HCEC 1CT (cell line): ENCODE measurements around the gene UPB1.

Source experiments
- DNase-seq: peaks from one replicate; pipeline ENCODE4 v3.0.0-alpha.2; 2017

The UPB1 gene

DNA sequence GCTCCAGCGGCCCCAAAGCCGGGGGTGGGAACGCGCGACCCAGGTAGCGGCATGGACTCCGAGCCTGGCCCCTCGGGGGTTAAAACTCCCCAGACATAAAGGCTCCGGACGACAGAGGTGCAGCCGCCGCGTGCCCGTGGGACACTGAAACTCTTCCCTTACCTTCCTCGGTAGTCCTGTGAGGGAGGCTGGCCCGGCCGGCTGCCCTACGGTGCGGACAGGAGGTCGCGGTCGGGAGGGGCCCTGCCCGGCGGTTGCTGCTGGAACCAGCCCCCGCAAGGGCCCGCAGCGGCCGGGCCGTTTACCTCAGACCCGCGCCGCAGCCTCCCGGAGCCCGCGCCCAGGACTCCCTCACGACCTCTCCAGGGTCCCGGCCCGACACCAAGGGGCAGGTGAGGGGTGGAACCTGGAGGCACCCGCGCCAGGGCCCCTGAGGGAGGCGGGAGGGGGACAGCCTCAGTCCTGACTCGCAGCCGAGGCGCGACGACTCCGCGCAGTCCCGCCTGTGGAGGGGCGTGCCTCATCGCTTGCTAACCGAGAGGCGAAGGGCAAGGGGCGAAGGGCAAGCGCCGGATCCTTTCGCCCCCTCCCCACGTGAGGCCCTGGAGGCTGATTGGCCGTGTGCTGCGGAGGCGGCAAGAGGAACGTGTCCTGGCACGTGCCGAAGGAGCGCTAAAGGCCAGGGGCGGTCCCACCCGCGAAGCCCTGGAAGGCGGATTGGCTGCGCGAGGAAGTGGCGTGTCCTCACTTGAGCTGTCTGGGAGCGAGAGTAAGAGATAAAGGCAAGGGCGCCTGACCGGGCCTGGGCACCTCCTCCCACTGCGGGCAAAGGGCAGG lies at the start of gene UPB1:
Gene UPB1, plus strand, starts transcription at position 805 of the 837 bp plus-strand sequence. CDS start 72 bp downstream, outside the sequence.
- no peak for DNase-seq

DNA sequence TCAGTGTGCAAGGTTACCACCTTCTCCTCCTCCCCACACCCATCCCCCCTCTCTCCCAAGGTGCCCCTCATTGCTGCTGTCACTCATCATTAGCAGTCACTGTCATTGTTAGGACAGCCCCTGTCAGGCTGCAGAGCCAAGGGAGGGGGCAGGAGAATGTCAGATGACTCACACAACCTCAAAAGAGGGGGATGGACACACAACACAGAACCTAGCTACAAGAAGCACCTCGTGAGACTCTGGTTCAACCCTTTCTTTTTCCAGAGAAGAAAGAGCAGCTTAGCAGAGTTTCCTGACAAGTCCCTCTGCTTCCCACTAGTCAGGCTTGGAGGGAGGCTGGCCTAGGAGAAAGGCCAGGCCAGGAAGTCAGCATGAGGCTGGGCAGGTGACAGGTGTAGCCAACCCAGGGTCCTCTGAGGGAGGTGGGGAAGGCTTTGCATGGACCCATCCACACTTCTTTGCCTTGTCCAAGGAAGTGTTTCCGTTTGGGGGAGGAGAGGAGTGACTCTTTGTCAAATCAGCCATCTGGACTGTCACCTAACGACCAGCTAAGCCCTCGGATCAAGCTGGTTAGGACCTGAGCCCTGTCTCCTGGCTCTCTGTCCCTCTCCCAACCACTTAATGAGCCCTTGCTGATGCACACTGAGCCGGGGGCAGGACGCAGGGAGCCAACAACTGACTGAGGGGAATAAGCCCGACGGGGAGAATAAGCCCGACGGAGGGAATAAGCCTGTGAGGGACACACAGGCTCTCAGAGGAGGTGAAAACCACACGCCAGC lies 49.5 kb upstream of the UPB1 start:
- DNase-seq: no peak

DNA sequence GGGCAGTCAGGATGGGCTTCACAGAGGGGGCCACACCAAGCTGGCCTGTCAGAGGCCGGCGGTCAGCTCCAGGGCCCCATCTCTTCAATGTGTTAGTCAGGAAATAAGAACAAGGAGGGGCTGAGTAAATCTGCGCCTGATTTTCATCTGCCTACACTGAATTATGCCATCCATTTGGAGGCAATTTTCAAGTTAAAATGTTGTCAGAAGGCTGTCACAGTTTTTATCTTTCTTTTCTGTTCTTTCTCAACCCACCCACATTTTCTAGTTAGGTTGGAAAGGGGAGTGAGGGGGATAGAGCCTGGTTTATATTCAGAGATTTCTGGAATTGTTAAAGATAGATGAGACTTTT lies 48.9 kb upstream of the UPB1 start:
- DNase-seq: no peak

DNA sequence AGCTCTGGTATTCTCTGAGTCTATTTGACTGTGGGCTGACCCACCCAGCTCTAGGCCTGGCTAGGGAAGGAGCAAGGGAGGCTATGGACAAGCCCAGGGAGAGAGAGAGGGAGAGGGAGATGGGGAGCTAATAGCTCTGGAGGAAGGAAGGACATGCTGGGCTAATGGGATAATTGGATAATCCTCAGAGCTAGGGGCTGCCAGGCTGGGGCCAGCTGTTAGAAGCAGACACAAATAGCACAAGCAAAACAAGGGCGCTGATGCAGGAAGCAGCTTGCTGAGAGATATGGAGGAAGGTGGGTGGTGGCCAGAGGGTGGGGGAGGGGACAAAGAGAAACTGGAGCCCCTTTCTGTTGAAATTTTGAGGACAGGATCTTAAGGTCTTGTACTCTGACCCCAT lies 44.5 kb upstream of the UPB1 start:
- no peak for DNase-seq

DNA sequence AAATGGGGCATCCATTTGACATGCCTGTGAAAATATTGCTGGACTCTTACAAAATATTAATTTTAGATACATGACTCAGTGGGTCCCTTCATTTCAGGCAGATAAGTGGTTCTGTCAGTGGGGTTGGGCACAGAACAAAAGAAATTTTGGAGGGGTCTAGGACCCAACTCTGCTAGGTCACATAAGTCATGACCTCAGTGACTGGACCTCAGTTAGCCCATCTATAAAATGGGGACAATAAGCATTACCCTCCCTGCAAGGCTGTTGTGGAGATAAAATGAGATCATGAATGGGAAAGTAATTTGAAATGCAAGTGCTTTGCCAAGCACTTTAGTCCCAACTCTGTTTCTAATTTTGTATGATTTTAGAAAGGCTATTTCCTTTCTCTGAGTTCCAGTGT lies 44.0 kb upstream of the UPB1 start:
- no peak for DNase-seq

DNA sequence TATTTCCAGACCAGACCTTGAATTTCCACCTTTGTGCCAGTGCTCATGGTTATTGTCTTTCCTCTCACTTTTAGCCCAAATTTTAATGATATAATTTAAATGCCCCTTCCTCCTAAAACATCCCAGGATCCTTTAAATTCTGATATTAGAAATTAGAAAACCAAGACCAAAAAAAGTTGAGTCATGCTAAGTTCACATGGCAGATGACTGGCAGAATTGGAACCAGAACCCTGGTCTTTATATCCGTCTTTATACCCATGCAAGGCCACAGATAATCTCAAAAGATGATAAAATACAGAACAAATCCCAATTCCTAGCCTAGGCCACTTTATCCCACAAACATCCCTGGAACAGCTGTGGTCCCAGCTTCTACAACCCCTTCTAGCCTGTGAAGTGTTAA lies 41.3 kb upstream of the UPB1 start:
- no peak for DNase-seq

DNA sequence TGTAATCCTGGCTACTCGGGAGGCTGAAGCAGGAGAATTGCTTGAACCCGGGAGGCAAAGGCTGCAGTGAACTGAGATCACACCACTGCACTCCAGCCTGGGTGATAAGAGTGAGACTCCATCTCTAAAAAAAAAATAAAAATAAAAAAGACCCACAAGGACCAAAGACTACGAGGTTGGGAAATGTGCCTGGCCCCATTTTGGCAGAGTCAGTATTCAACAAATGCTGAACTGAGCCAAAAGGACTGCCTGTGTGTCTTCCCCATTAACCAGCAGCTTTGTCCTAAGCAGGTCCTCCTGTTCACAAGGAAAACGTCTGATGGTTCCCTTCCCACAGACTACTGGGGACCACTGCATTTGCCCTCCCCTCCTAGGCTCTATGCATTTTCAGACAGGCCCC lies 40.1 kb upstream of the UPB1 start:
- DNase-seq: no peak

DNA sequence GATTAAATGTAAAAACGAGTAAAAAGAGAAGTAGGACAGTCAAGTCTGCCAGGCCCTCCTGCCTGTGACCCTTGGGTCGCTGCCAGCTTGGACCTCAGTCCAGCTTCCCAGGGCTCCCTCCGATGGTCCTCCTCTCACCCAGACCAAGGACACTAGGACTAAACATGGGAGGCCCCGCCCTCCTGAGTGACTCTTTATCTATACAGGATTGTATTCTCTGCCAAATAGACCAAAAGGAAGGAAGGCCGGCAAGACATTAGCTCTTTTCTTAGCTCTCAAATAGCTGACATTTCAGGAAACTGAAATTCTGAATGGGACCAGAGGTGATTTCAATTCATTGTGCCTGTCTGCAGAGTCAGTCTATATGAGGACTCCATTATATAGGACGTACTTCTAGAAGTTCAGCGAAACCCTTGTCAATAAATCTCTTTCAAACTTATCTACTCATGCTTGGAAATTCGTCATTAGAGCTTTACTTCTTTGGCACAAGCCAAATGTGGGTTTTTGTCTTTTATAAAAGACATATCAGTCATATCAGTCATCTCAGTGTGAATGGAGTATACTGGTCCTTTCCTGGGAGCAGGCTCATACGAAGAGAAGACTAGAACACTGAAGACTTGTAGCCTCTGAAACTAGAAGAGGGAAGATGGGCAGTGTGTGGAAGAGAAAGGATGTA lies 39.2 kb upstream of the UPB1 start:
- no peak for DNase-seq

DNA sequence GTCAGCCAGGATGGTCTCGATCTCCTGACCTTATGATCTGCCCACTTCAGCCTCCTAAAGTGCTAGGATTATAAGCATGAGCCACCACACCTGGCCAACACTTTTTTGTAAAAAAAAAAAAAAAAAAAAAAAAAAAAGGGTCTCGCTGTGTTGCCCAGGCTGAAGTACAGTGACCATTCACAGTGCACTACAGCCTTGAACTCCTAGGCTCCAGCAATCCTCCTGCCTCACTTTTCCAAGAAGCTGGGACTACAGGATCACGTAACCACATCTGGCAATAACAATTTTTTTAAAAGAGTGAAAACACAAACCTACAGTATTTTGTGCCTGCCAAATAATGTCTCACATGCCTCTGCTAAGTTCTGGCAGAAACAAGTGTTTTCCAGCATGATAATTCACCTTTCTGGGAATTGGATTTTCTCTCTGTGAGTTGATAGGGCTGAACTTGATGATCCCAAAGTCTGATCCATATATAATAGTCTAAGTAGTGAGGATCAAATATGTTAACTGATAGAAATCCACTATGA lies 37.2 kb upstream of the UPB1 start:
- DNase-seq: no peak

DNA sequence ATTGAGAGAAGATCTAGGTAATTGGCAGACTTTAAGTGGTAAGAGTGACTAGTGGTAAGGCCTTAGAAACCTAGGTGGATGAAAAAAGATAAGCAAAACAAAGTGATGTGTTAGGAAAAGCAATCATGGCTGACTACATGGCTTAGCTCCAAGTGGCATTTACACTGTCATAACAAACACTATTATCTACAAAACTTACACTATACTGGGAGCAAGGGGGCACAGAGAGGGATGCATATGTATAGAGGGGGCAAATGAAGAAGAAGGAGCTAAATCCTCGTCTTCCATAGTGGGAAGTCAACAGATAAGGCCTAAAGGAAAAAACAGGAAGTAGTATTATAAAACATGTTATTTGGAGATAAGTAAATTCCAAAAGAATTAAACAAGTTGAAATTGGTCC lies 35.2 kb upstream of the UPB1 start:
- DNase-seq: no peak

DNA sequence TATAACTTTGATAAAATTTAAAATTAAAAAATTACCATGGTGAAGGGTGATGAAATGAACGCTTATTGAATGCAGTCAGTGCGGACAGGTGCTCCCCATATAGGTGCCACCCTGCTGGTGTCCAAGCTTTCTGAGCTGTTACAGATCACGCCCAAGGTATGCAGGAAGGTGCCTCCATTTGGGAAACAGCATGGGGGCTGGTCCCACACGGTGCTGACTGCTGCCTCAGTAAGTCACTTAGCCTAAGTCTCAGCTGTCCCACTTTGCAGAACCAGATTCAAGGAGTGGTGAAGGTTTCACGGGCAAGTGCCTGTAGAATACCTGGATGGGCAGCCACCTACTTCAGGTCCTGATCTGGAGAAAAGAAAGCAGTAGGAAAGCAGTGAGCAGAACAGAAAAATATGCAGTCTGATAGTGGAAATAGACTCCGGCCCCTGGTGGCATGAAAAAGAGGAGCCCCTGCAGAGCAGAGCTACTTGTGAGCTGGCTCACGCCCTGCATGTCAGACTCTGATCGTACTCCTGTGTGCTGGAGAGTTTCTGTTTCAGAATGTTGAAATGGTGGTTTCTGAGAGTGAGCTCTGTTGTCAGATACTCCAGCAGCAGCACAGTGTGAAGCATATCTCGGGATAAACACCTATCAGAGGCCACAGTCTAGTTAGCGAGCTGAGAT lies 34.6 kb upstream of the UPB1 start:
- DNase-seq: no peak

DNA sequence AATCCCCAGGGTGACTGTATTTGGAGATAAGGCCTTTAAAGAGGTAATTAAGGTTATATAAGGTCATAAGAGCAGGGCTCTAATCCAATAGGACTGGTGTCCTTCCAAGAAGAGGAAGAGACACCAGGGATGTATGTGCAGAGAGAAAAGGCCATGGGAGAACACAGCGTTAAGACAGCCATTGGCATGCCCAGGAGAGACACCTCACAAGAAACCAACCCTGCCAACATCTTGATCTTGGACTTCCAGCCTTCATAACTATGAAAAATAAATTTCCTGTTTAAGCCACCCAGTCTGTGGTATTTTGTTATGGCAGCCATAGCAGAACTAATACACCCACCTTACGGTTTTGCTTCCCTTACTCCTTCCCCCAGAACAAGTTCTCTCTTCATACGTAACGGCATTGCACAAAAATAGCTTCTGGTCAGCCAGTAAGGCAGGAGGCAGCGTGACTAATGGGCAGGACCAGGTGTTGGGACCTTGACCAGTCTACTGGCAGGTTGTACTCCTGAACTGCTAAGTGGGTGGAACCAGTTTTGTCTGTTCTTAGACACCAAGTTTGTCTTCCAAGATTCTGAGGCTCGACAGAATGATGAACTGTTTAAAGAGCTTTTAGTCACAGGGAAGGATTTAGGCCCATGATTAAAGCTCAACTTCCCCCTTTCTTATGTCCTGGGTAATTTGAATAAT lies 31.9 kb upstream of the UPB1 start:
- no peak for DNase-seq

DNA sequence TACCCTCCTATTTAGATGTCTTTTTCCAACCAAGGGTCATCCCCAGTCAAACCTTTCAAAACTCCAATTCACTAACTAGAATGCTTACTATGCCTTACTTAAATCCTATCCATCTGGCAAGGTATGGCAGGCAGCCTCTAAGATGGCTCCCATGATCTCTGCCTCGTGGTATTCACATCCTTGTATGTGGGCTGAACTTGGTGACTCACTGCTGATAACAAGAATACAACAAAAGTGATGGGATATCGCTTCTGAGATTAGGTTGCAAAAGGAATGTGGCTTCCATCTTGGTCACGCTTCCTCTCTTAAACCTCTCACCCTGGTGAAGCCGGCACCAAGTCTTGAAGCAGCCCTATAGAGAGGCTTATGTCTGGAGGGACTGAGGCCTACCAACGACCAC lies 29.6 kb upstream of the UPB1 start:
- peak; percentile 14 for DNase-seq

DNA sequence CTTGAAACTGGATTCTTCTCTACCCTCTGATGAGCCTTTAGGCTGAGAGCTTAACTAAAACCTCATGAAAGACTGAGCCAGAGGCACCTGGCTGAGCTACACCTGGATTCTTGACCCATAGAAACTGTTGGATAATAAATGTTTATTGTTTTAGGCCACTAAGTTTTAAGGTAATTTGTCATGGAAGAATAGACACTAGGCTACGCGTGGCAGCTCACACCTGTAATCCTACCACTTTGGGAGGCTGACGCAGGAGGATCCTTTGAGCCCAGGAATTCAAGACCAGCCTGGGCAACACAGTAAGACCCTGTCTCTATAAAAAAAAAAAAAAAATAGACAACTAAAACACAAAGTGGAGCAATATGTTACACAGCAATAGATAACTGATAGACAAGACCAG lies 29.2 kb upstream of the UPB1 start:
- DNase-seq: no peak

DNA sequence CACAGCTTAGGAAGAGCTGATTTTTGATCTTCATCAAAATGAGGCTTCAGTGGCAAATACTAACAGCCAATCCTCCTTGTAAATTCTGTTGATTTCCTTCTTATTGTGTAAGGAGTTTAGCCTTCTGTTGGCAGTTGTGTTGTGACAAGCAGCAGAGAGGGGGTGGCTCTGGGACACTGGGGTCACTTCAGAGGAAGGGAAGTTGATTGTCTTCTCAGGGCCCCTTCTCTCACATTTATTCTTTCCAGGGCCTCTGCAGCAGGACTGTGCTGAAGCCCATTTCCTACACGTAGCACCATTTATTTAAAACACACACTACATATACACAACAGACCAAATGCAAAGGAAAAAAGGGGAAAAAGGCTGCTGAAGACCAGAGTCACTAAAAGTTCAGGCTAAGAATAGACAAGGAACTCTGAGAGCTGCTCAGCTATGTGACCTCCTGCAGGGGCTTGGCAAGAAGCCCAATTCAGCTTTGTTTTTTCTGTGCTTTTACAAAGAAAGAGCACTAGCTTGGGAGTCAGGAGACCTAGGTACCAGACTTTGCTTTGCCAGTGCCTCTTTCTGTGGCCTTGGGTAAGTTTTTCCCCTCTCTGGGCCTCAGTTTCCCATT lies 28.3 kb upstream of the UPB1 start:
- DNase-seq: peak; percentile 43

DNA sequence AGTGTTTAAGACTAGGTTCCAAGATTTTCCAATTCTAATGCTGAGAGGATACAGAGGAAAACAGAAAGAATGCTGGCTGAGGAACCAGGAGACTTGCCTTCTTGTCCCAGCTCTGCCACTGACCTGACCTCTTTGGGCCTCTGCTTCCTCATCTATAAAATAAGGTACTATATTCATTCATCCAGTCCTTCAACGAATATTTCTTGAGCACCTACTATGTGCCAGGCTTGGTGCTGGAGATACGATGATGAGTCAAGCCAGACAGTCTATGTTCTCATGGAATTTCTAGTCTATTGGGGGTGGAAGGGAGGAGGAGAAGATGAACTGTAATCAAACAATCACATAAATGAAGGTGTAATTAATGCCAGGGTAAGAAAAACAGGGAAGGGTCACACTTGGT lies 27.8 kb upstream of the UPB1 start:
- no peak for DNase-seq

DNA sequence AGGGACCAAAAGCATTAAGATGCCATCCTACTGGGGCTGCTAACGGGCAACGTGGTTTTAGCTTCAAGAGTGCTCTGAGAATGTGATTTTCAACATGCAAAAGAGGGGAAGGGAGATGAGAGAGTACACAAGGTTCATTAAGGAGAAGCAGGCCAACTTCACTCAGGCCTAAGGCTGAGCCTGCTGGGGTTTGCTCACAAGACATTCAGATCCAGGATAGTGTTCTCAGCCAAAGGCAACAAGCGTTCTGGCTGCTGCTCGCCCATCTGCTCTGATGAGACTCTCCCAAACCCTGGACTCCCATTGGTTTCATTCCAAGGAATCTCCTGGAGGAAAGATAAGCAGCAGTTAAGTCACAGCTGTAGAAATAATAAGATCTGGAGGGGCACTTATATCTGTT lies 23.6 kb upstream of the UPB1 start:
- DNase-seq: no peak

DNA sequence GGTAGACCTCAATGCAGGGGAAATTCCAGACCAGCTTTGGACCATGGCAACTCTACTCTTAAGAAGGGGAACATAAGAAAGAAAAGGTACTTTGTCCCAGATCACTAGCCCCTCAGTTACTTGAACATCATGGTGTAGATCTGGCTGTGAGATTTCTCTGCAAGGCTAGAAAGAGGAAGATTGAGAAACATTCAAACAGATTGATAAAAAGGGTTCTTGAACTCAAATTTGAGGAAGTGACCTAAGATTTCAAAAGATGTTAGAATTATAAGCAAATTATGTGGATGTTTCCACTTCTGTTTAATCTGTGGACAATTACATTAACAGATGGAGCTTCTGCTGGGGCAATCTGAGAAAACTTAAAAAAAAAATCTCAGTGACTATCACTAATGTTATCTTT lies 21.8 kb upstream of the UPB1 start:
- DNase-seq: no peak

DNA sequence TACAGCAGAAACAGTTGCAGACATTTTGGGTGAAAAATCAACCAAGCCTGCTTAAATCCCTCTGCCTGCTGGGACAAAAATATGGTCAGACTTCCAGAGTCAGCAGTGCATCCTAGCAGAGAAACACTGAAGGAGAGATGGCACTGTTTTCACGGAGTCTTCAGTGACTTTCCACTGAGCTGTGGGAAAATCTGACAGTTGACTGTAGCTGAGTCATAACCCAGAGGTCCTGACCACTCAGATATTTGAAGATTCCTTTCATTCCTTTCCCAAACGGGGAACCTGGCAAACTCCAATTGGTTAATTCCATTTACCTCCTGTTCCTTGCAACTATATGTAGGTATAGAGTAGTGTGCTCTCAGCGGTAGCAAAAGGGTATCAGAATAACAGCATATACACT lies 20.9 kb upstream of the UPB1 start:
- peak; percentile 90 for DNase-seq

DNA sequence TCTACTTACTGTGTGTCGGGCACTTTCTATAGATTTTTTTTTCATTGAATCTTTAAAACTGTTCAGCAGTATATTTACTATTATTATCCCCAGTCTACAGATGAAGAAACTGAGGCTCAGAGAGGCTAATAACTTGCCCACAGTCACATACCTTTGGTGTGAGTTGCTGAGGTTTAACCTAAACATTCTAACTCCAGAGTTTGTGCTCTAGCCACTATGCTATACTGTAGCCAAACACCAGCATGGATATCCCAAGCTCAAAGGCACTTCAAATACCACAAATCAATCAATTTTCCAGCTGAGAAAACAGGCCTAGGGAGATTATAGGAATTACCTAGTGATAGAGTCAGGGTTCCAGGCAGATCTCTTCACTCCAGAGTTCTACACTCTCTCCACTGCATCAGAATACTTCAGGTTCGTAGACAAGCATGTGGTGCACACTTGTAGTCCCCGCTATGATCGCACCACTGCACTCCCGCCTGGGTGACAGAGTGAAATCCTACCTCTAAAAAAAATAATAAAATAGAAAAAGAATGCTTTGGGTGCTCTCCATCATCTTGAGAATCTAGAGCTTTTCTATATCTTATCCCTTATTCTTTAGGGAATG lies 20.4 kb upstream of the UPB1 start:
- DNase-seq: peak; percentile 14

DNA sequence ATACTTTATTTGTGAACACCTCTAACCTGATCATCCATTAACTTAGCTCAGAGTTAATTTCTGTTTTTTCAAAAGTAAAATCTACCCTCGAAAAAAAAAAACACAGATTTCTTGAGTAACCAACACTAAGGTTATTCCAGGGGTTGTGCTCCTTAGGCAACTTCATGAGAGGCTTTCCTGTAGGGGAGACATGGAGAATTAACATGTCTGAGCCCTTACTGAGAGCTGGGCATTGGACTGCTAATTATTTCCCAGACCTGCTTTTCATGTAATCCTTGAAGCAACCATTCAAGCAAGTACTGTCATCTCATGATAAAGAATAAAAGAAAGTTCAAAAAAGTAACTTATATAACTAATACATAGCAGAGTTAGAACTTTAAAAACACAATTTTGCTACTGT lies 13.5 kb upstream of the UPB1 start:
- DNase-seq: no peak

DNA sequence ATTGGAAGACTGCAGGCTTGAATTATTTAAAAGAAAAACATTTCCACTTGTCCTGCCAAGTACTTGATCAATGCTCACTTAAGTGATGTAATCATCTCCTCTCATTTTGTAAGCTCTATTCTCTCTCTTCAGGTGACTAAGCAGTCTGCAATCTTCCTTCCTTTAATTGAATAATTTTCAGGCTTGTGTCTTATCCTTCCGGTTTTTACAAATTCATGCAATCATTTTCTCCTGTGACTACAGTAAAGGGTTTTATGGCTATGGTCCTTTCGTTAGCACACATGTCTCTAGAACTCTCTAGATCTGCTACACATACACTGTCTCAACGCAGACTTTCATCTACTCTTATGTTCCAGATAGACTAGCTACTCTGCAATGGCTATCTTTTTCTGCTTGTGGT lies 12.6 kb upstream of the UPB1 start:
- peak; percentile 79 for DNase-seq
